Testis (tissue), 3 donors: ENCODE measurements around the gene POMP. TPM values are rescaled to one million over a fixed set of nuclear protein-coding genes. Genes with fewer than 3 reads are reported as not detected.

Source experiments
- DNase-seq: peaks from one replicate; pipeline ENCODE4 v3.0.0-alpha.2; 2019
- H3K27ac ChIP-seq, 2 donors: fragments of 200-600 bp; sonication (generic); one replicate each; pipeline ENCODE4 v1.5.1; 2019
- H3K27me3 ChIP-seq: fragments of 200-600 bp; sonication (generic); one replicate; pipeline ENCODE4 v1.5.1; 2019
- H3K36me3 ChIP-seq: fragments of 200-600 bp; sonication (generic); one replicate; pipeline ENCODE4 v1.5.1; 2017; ENCODE audit warnings: low read depth; ENCODE audit errors: missing control alignments
- H3K4me1 ChIP-seq: fragments of 200-600 bp; sonication (generic); one replicate; pipeline ENCODE4 v1.5.1; 2019
- H3K4me3 ChIP-seq, 2 donors: fragments of 200-600 bp; sonication (generic); one replicate each; pipeline ENCODE4 v1.5.1; 2017 to 2019
- H3K9me3 ChIP-seq: fragments of 200-600 bp; sonication (generic); one replicate; pipeline ENCODE4 v1.5.1; 2017
- CTCF ChIP-seq, 3 experiments: fragments of 450-650 bp in 2 of 3; fragments of 200-600 bp in 1 of 3; sonication (generic) in 1 of 3; IDR thresholded peaks; one replicate each; pipeline ENCODE4 v1.5.1; 2016 to 2019; ENCODE audit warnings: antibody characterized with exemption in 3 of 3, mild to moderate bottlenecking in 2 of 3, moderate library complexity in 1 of 3
- POLR2A ChIP-seq: fragments of 450-650 bp; IDR thresholded peaks from one replicate; pipeline ENCODE4 v1.6.1; 2017; ENCODE audit warnings: antibody characterized with exemption, mild to moderate bottlenecking, moderate library complexity
- WGBS, 2 donors: methylation state at CpG; one replicate each; pipeline ENCODE4 v1.1.5; 2018; 5-methylcytosine and 5-hydroxymethylcytosine counted together
- intact Hi-C: fragments of 100-400 bp; cut with DNase I; formaldehyde crosslinking; loops from one replicate; pipeline ENCODE4 v1.15.1; 2023; ENCODE audit warnings: low total_unique reads
- polyA plus RNA-seq: library from polyadenylated mRNA; stranded (reverse); fragments of 350-450 nt; fragmentation: Illumina TruSeq; extraction: RNeasy Lipid Tissue Mini Kit (QIAGEN cat#74804); gene quantifications from one replicate; pipeline ENCODE4 v1.2.3, GENCODE V29; 2014; ENCODE audit warnings: low read depth, low replicate concordance; ENCODE audit not compliant: insufficient read depth
- total RNA-seq, 2 donors: library from RNA; depleted of rRNA; stranded (reverse); fragments of >200 nt; gene quantifications; one replicate each; pipeline ENCODE4 v1.2.3, GENCODE V29; 2016

The POMP gene
- total and polyA plus RNA-seq, 3 donors from 2014 or later: 53.4 to 114 (median 57.3) TPM

- Histone ChIP-seq H3K27ac (no peak overlapping the region), H3K9me3 (no peaks in the 10 kb centered on the region), H3K4me1 (peaks cover 3% of the 10 kb centered on the region), H3K27me3 (no peaks in the 10 kb centered on the region), H3K36me3 (no peaks in the 10 kb centered on the region), H3K4me3 (no peak overlapping the region)
- TF ChIP-seq CTCF (IDR thresholded peaks at IDR 0.05) (no peak), POLR2A (no peak)
- WGBS, 2 donors: 78 to 93% methylated on average over 8 of the region's 8 CpGs
- DNase-seq: no peak
- intact Hi-C loops: no loop called here
Measured at GRCh38 chr13:28620011-28620830, 38.7 kb upstream of the POMP start.

- H3K4me3 ChIP-seq: no peak overlapping the region
- TF ChIP-seq CTCF (IDR thresholded peaks at IDR 0.05) (no peak), POLR2A (no peak)
Measured at GRCh38 chr13:28621449-28621848, 37.5 kb upstream of the POMP start.

GRCh38 chr13:28622286-28622685 is 36.6 kb upstream of the POMP start:
- Histone ChIP-seq H3K27me3 (no peaks in the 10 kb centered on the region), H3K36me3 (no peaks in the 10 kb centered on the region), H3K4me1 (peaks cover 3% of the 10 kb centered on the region), H3K27ac (no peak overlapping the region), H3K9me3 (no peaks in the 10 kb centered on the region), H3K4me3 (no peak overlapping the region)
- TF ChIP-seq POLR2A (no peak), CTCF (IDR thresholded peaks at IDR 0.05) (no peak)
- DNase-seq: peak; percentile 57
- WGBS, 2 donors: 73 to 89% methylated on average over 8 of the region's 8 CpGs
- intact Hi-C loops: no loop called here

More at GRCh38 chr13:28621449-28621848, 37.5 kb upstream of the POMP start:
- DNase-seq: no peak
- no peaks in the 10 kb centered on the region for H3K36me3 ChIP-seq
- peaks cover 3% of the 10 kb centered on the region for H3K4me1 ChIP-seq
- WGBS, 2 donors: 90 to 94% methylated on average over 5 of the region's 5 CpGs
- H3K9me3 ChIP-seq: no peaks in the 10 kb centered on the region
- intact Hi-C loops: no loop called here
- no peaks in the 10 kb centered on the region for H3K27me3 ChIP-seq
- H3K27ac ChIP-seq: no peak overlapping the region

- Histone ChIP-seq H3K9me3 (no peaks in the 10 kb centered on the region), H3K4me3 (no peak overlapping the region), H3K36me3 (no peaks in the 10 kb centered on the region), H3K4me1 (peaks cover 3% of the 10 kb centered on the region), H3K27me3 (no peaks in the 10 kb centered on the region), H3K27ac (no peak overlapping the region)
- no peak for TF ChIP-seq CTCF (IDR thresholded peaks at IDR 0.05)
- TF ChIP-seq POLR2A: no peak
- DNase-seq: no peak
- 76 to 83% methylated on average over 13 to 15 of the region's 15 CpGs for WGBS, 2 donors
- intact Hi-C loops: no loop called here
Measured at GRCh38 chr13:28623782-28624706, 34.9 kb upstream of the POMP start.
